B cell (primary cell): ENCODE results near the gene MAN2B1. TPM values are rescaled to one million over a fixed set of nuclear protein-coding genes. Genes with fewer than 3 reads are reported as not detected.
A peak's percentile ranks its signal among the peaks of the same experiment; 100 is the strongest.

Experiments used
- ATAC-seq: fragments of 200-7000 bp; cut with Tn5 transposase; one replicate; pipeline ENCODE4 v1.10.0; 2021; ENCODE audit warnings: low read depth, mild to moderate bottlenecking, moderate number of reproducible peaks, moderate library complexity
- CTCF ChIA-PET: fragments of 350-600 bp; sonication (Branson Sonifier 250); formaldehyde crosslinking; loops from one replicate; lab custom pipeline; 2021; ENCODE audit warnings: antibody characterized with exemption, inconsistent platforms; lab: Charles Lee
- POLR2A ChIA-PET: fragments of 350-600 bp; sonication (Branson Sonifier 250); formaldehyde crosslinking; loops from one replicate; lab custom pipeline; 2021; ENCODE audit warnings: antibody characterized with exemption; lab: Charles Lee
- DNase-seq: peaks from one replicate; pipeline ENCODE4 v3.0.0; 2013
- H2AFZ ChIP-seq: 2 replicates; pipeline ENCODE4 v1.6.1; 2012; ENCODE audit warnings: mild to moderate bottlenecking, low read depth, low read length; ENCODE audit not compliant: insufficient read depth, poor library complexity, severe bottlenecking
- H3K27ac ChIP-seq, 2 donors: 1 replicate in 1 of 2; 2 replicates in 1 of 2; pipeline ENCODE4 v1.5.1; 2012 to 2013; ENCODE audit warnings: low read length in 2 of 2, mild to moderate bottlenecking in 2 of 2, moderate library complexity in 1 of 2
- H3K27me3 ChIP-seq, 4 experiments: fragments of 200-600 bp in 1 of 4; sonication (generic) in 1 of 4; replicated peaks in 1 of 4; 1 replicate in 2 of 4; 2 replicates in 2 of 4; pipeline versions ENCODE4 v1.6.1 to v1.7.0; 2013 to 2016; ENCODE audit warnings: low read length in 3 of 4, mild to moderate bottlenecking in 2 of 4, mixed read lengths in 1 of 4, moderate library complexity in 1 of 4; ENCODE audit not compliant: insufficient read depth in 4 of 4, control insufficient read depth in 3 of 4; ENCODE audit errors: control extremely low read depth in 1 of 4
- H3K36me3 ChIP-seq, 2 experiments: replicated peaks in 1 of 2; 1 replicate in 1 of 2; 2 replicates in 1 of 2; pipeline versions ENCODE4 v1.6.1 to v1.7.1; 2013; ENCODE audit warnings: low read length in 1 of 2; ENCODE audit not compliant: insufficient read depth in 2 of 2, control insufficient read depth in 1 of 2; ENCODE audit errors: control extremely low read depth in 1 of 2, extremely low read depth in 1 of 2
- H3K4me1 ChIP-seq, 2 donors: fragments of 200-600 bp in 1 of 2; sonication (generic) in 1 of 2; 1 replicate in 1 of 2; 2 replicates in 1 of 2; pipeline versions ENCODE4 v1.5.1 to v1.6.1; 2013 to 2017; ENCODE audit warnings: low read length in 2 of 2; ENCODE audit not compliant: control insufficient read depth in 2 of 2, insufficient read depth in 2 of 2
- H3K4me2 ChIP-seq: replicated peaks from 2 replicates; pipeline ENCODE3; 2012; ENCODE audit warnings: mild to moderate bottlenecking, low read depth, low read length; ENCODE audit not compliant: poor library complexity, severe bottlenecking
- H3K4me3 ChIP-seq, 5 experiments: fragments of 200-600 bp in 1 of 5; sonication (generic) in 1 of 5; 1 replicate in 3 of 5; 2 replicates in 2 of 5; pipeline versions ENCODE4 v1.5.1 to v1.7.0; 2011 to 2016; ENCODE audit warnings: low read length in 4 of 5, mild to moderate bottlenecking in 4 of 5, low read depth in 2 of 5, control low read depth in 1 of 5, moderate library complexity in 1 of 5; ENCODE audit not compliant: insufficient read depth in 1 of 5; ENCODE audit errors: control extremely low read depth in 1 of 5, extremely low read depth in 1 of 5
- H3K79me2 ChIP-seq: fragments of 200-600 bp; sonication (generic); one replicate; pipeline ENCODE4 v1.6.0; 2016; ENCODE audit warnings: low read length; ENCODE audit not compliant: control insufficient read depth, insufficient read depth
- H3K9ac ChIP-seq: fragments of 200-600 bp; sonication (generic); 2 replicates; pipeline ENCODE4 v1.6.1; 2017; ENCODE audit warnings: mild to moderate bottlenecking, low read length, moderate library complexity
- H3K9me3 ChIP-seq, 3 donors: one replicate each; pipeline versions ENCODE4 v1.6.1 to v1.7.1; 2013; ENCODE audit warnings: low read length in 2 of 3; ENCODE audit not compliant: control insufficient read depth in 2 of 3, insufficient read depth in 1 of 3; ENCODE audit errors: control extremely low read depth in 1 of 3
- H4K20me1 ChIP-seq: 2 replicates; pipeline ENCODE4 v1.6.0; 2012; ENCODE audit warnings: mild to moderate bottlenecking, low read length; ENCODE audit not compliant: insufficient read depth, control insufficient read depth, poor library complexity, severe bottlenecking
- H3K27ac Mint-ChIP-seq: one replicate; pipeline ENCODE4 v1.8.0; 2021; ENCODE audit warnings: mixed read lengths
- H3K27me3 Mint-ChIP-seq: one replicate; pipeline ENCODE4 v1.8.0; 2021; ENCODE audit warnings: mixed read lengths
- H3K4me1 Mint-ChIP-seq: one replicate; pipeline ENCODE4 v1.8.0; 2021; ENCODE audit warnings: mixed read lengths
- H3K4me3 Mint-ChIP-seq: one replicate; pipeline ENCODE4 v1.8.0; 2021; ENCODE audit warnings: mixed read lengths
- H3K9me3 Mint-ChIP-seq: one replicate; pipeline ENCODE4 v1.8.0; 2022; ENCODE audit warnings: mixed read lengths; ENCODE audit not compliant: insufficient read depth
- EZH2 ChIP-seq: IDR thresholded peaks from 2 replicates; pipeline ENCODE4 v1.6.1; 2012; ENCODE audit warnings: borderline replicate concordance, low read depth, mild to moderate bottlenecking, moderate library complexity, low read length; ENCODE audit not compliant: insufficient read depth, poor library complexity, severe bottlenecking
- WGBS: methylation state at CpG from one replicate; pipeline ENCODE4 v1.1.5; 2013; ENCODE audit warnings: missing lambda C conversion rate; ENCODE audit not compliant: insufficient coverage; 5-methylcytosine and 5-hydroxymethylcytosine counted together
- intact Hi-C: fragments of 100-400 bp; cut with micrococcal nuclease; formaldehyde crosslinking; loops from one replicate; pipeline ENCODE4 v1.10.0; 2022
- polyA plus RNA-seq: library from polyadenylated mRNA; depleted of rRNA; stranded (reverse); fragments of >200 nt; gene quantifications from 2 replicates; pipeline ENCODE4 v1.2.3, GENCODE V29; 2012
- total RNA-seq, 2 donors: library from RNA; stranded (reverse); fragments of 120-200 nt in 1 of 2; gene quantifications; 1 replicate in 1 of 2; 2 replicates in 1 of 2; pipeline versions ENCODE4 v1.2.3 to v1.2.4, GENCODE V29; 2013 to 2022
- TF ChIP-seq, protein P1 (sequence below): fragments of 200-600 bp; IDR thresholded peaks from one replicate; pipeline ENCODE4 v1.8.0; 2022; ENCODE audit warnings: antibody characterized with exemption, mild to moderate bottlenecking

The MAN2B1 gene
- total and polyA plus RNA-seq, 2 donors (not counting 1 experiment from before 2014, with no cell fraction given), result 183 to 256 TPM

DNA sequence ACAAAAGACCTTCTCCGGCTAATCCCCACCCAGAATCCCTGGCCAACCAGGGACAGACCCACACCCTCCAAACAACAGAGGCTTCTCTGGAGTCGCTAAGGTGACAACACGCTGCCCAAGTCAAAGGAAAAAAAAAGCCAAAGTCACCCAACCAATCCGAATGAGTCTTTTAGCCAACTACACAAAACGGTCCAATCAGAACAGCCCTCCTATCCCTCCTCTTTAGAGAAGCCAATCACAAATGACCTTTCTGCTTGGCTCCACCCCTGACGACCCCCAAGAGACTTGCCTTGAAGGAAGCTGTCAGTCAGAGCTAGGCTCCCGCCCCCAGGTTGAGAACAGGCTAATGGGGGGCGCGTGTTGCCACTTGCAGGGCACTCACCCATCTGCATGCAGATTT is 36.5 kb upstream of the MAN2B1 start:
- no peak overlapping the region for H3K9ac ChIP-seq
- ChIA-PET CTCF (no interaction called here), POLR2A (no interaction called here)
- H3K4me3 ChIP-seq, result no peak overlapping the region
- ATAC-seq (no peak), DNase-seq (peak; percentile 40)
- H3K79me2 ChIP-seq, result peaks cover 3% of the 10 kb centered on the region
- H4K20me1 ChIP-seq, result no peaks in the 10 kb centered on the region
- H3K9me3 ChIP-seq, result no peaks in the 10 kb centered on the region
- no peak overlapping the region for H2AFZ ChIP-seq
- no peak overlapping the region for H3K27ac ChIP-seq
- Mint-ChIP-seq H3K27me3 (no peaks in the 10 kb centered on the region), H3K9me3 (no peaks in the 10 kb centered on the region), H3K27ac (no peak overlapping the region), H3K4me1 (peaks cover 2% of the 10 kb centered on the region), H3K4me3 (no peak overlapping the region)
- WGBS, result 82% methylated on average over 9 of the region's 9 CpGs
- TF ChIP-seq, protein P1, sequence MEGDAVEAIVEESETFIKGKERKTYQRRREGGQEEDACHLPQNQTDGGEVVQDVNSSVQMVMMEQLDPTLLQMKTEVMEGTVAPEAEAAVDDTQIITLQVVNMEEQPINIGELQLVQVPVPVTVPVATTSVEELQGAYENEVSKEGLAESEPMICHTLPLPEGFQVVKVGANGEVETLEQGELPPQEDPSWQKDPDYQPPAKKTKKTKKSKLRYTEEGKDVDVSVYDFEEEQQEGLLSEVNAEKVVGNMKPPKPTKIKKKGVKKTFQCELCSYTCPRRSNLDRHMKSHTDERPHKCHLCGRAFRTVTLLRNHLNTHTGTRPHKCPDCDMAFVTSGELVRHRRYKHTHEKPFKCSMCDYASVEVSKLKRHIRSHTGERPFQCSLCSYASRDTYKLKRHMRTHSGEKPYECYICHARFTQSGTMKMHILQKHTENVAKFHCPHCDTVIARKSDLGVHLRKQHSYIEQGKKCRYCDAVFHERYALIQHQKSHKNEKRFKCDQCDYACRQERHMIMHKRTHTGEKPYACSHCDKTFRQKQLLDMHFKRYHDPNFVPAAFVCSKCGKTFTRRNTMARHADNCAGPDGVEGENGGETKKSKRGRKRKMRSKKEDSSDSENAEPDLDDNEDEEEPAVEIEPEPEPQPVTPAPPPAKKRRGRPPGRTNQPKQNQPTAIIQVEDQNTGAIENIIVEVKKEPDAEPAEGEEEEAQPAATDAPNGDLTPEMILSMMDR, result no peak
- TF ChIP-seq EZH2, result no peak
- peaks cover 8 to 54% of the 10 kb centered on the region in 2 experiments for H3K36me3 ChIP-seq
- no peaks in the 10 kb centered on the region for H3K4me1 ChIP-seq
- intact Hi-C loops, result no loop called here
- H3K4me2 ChIP-seq, result no peak overlapping the region
- no peaks in the 10 kb centered on the region for H3K27me3 ChIP-seq

- H3K36me3 ChIP-seq, result peaks cover 8 to 49% of the 10 kb centered on the region in 2 experiments
- ChIA-PET CTCF (no interaction called here), POLR2A (no interaction called here)
Measured at GRCh38 chr19:12701596-12702282, 35.2 kb upstream of the MAN2B1 start.

More at GRCh38 chr19:12701596-12702282, 35.2 kb upstream of the MAN2B1 start:
- Histone ChIP-seq H3K4me2 (no peak overlapping the region), H3K4me1 (peaks cover 6 to 7% of the 10 kb centered on the region in 2 donors), H2AFZ (no peak overlapping the region), H3K79me2 (peaks cover 3% of the 10 kb centered on the region), H3K9ac (no peak overlapping the region), H3K27ac (no peak overlapping the region), H3K4me3 (no peak overlapping the region), H4K20me1 (no peaks in the 10 kb centered on the region), H3K27me3 (no peaks in the 10 kb centered on the region), H3K9me3 (no peaks in the 10 kb centered on the region)
- no peak for TF ChIP-seq EZH2
- TF ChIP-seq, protein P1, result no peak
- no peak overlapping the region for H3K27ac Mint-ChIP-seq
- ATAC-seq (no peak), DNase-seq (no peak)
- no peaks in the 10 kb centered on the region for H3K9me3 Mint-ChIP-seq
- H3K27me3 Mint-ChIP-seq, result no peaks in the 10 kb centered on the region
- H3K4me1 Mint-ChIP-seq, result peaks cover 4% of the 10 kb centered on the region
- intact Hi-C loops, result no loop called here
- no peak overlapping the region for H3K4me3 Mint-ChIP-seq
- WGBS, result 96% methylated on average over 33 of the region's 33 CpGs
